PFSK-1 (cell line): ENCODE data around the gene SLC27A5.

ENCODE experiments used
- POLR2AphosphoS5 ChIP-seq: IDR thresholded peaks from 2 replicates; pipeline ENCODE4 v1.6.1; 2012; ENCODE audit warnings: low read depth, mild to moderate bottlenecking, control low read depth, low read length, moderate library complexity
- SIN3A ChIP-seq: IDR thresholded peaks from 2 replicates; pipeline ENCODE4 v1.6.1; 2012; ENCODE audit warnings: mild to moderate bottlenecking, low read length, moderate library complexity, borderline replicate concordance; ENCODE audit not compliant: insufficient read depth
- TAF1 ChIP-seq: IDR thresholded peaks from 2 replicates; pipeline ENCODE4 v1.6.1; 2012; ENCODE audit warnings: low read length, control low read depth, borderline replicate concordance; ENCODE audit not compliant: insufficient read depth
- TF ChIP-seq, protein P1 (sequence below), 2 experiments: IDR thresholded peaks; 2 replicates each; pipeline versions ENCODE4 v1.6.1 to v1.8.0; 2011 to 2012; ENCODE audit warnings: low read depth in 2 of 2, low read length in 2 of 2, control low read depth in 1 of 2, inconsistent platforms in 1 of 2, mild to moderate bottlenecking in 1 of 2, moderate library complexity in 1 of 2; ENCODE audit not compliant: insufficient read depth in 1 of 2

DNA sequence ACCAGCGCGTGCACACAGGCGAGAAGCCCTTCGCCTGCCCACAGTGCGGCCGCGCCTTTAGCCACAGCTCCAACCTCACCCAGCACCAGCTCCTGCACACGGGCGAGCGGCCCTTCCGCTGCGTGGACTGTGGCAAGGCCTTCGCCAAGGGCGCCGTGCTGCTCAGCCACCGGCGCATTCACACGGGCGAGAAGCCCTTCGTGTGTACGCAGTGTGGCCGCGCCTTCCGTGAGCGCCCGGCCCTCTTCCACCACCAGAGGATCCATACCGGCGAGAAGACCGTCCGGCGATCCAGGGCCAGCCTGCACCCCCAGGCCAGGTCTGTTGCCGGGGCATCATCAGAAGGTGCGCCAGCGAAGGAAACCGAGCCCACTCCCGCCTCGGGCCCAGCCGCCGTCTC is 40.1 kb downstream of the SLC27A5 start:
- TF ChIP-seq SIN3A = no peak
- TF ChIP-seq, protein P1, sequence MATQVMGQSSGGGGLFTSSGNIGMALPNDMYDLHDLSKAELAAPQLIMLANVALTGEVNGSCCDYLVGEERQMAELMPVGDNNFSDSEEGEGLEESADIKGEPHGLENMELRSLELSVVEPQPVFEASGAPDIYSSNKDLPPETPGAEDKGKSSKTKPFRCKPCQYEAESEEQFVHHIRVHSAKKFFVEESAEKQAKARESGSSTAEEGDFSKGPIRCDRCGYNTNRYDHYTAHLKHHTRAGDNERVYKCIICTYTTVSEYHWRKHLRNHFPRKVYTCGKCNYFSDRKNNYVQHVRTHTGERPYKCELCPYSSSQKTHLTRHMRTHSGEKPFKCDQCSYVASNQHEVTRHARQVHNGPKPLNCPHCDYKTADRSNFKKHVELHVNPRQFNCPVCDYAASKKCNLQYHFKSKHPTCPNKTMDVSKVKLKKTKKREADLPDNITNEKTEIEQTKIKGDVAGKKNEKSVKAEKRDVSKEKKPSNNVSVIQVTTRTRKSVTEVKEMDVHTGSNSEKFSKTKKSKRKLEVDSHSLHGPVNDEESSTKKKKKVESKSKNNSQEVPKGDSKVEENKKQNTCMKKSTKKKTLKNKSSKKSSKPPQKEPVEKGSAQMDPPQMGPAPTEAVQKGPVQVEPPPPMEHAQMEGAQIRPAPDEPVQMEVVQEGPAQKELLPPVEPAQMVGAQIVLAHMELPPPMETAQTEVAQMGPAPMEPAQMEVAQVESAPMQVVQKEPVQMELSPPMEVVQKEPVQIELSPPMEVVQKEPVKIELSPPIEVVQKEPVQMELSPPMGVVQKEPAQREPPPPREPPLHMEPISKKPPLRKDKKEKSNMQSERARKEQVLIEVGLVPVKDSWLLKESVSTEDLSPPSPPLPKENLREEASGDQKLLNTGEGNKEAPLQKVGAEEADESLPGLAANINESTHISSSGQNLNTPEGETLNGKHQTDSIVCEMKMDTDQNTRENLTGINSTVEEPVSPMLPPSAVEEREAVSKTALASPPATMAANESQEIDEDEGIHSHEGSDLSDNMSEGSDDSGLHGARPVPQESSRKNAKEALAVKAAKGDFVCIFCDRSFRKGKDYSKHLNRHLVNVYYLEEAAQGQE (IDR thresholded peaks at IDR 0.05; ENCODE audit: insufficient read depth in 1 of 2, low read depth in 2 of 2, low read length in 2 of 2) = no peak
- no peak for TF ChIP-seq POLR2AphosphoS5
- no peak for TF ChIP-seq TAF1
